ENCODE measurements around the gene PRTFDC1.

The PRTFDC1 gene

DNA sequence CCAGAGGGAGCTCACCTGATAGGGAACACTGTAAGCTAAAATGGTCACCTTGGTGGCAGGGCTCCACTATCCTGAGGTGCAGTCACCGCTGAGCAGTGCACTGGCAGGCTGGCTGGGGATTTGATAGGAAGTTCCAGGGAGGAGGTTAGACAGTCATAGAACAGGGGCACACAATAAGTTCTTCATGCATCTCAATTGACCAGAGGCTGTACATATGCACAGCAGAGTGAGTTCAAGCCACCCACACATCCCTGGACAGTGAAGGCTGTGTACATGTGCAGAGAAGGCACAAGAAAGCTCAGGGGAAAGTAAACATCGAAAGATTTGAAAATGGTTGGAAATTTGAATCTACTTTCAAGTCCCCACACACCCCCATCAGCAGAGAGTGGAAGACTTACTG is 13.9 kb downstream of the PRTFDC1 start:
- TF ChIP-seq, protein P1, sequence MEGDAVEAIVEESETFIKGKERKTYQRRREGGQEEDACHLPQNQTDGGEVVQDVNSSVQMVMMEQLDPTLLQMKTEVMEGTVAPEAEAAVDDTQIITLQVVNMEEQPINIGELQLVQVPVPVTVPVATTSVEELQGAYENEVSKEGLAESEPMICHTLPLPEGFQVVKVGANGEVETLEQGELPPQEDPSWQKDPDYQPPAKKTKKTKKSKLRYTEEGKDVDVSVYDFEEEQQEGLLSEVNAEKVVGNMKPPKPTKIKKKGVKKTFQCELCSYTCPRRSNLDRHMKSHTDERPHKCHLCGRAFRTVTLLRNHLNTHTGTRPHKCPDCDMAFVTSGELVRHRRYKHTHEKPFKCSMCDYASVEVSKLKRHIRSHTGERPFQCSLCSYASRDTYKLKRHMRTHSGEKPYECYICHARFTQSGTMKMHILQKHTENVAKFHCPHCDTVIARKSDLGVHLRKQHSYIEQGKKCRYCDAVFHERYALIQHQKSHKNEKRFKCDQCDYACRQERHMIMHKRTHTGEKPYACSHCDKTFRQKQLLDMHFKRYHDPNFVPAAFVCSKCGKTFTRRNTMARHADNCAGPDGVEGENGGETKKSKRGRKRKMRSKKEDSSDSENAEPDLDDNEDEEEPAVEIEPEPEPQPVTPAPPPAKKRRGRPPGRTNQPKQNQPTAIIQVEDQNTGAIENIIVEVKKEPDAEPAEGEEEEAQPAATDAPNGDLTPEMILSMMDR (conservative IDR thresholded peaks at IDR 0.05) = no peak
- H3K27ac ChIP-seq = no peak overlapping the region

- TF ChIP-seq, protein P1 (conservative IDR thresholded peaks at IDR 0.05) = no peak
- H3K27ac ChIP-seq = no peak overlapping the region
Measured at GRCh38 chr10:24938076-24938475, 14.3 kb downstream of the PRTFDC1 start.

DNA sequence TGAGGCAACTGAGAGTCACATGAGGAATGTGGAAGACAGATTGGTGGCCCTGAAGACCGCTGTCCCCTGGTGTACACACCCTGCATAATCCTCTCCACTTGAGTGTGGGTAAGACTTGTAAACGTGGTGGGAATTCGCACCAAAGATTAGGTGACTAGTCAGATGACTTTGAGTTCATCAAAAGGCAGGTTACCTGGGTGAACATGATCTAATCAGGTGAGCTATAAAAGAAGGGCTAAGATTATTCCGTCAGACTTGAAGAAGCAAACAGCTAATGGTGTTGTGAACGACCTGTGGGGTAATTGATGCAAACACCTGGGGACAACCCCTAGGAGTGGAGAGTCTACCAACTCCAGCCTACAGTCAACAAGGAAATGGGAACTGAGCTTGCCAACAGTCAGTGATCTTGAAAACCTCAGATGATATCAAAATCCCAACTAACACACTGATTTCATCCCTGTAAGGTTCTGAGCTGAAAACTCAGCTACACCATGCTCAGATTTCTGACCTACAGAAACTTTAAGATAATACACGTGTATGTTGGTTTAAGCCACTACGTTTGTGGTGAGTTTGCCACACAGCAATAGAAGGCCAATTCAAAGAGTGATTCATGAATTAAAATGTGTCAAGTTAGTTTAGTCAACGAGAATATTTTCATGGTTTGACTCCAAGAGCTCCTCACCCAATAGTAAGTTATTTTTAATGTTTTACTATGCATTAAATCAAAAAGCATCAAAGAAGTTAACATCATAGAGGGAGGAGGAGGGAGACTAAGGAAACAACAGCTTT is 16.7 kb downstream of the PRTFDC1 start:
- TF ChIP-seq, protein P1 (conservative IDR thresholded peaks at IDR 0.05) = no peak
- H3K27ac ChIP-seq = no peak overlapping the region

DNA sequence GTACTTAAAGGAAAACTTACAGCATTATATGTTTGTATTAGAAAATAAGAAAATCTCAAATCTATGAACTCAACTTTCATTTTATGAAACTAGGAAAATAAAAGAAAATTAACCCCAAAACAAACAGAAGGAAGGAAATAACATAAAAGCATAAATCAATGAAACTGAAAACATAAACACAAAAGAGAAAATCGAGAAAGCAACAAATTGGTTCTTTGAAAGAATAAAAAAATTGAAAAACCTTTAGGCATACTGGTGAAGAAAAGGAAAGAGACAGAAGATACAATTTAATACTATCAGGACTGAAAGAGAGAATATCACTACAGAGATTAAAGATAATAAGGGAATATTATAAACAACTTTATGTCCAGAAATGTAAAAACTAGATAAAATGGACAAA is 21.2 kb downstream of the PRTFDC1 start:
- TF ChIP-seq, protein P1 (conservative IDR thresholded peaks at IDR 0.05) = no peak
- H3K27ac ChIP-seq = no peak overlapping the region

DNA sequence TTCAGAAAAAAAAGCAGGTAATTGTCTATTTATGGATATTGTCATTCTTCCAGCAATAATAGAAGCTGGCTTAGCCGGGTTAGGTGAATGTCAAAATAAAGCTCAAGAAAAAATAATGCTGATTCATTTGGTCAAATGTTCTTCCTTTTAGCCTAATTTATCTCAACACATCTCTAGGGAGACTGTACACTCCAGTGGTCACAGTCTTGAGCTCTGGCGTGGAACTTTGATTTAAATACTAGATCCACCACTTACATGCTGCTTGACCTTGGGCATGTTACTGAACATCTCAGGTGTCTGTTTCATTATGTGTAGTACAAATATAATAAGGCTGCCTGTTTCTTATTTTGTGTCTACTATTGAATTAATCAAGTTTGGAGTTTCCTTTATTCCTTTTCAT is 22.0 kb downstream of the PRTFDC1 start:
- TF ChIP-seq, protein P1 (conservative IDR thresholded peaks at IDR 0.05) = no peak
- no peak overlapping the region for H3K27ac ChIP-seq

DNA sequence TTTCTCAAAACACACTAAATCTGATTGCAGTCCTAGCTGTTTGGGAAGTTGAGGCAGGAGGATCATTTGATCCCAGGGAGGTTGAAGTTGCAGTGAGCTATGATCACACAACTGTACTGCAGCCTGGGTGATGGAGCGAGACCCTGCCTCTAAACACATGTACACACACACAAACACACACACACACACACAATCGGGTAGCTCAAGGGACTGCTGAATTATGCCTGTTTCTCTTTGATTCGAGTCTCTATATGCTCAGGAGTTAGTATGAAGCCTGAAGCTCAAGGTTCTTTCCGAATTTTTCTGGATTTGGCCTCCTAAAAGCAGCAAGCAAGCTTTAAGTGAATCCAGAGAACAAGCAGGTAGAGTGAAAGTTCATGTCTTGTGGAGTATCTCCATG is 22.5 kb downstream of the PRTFDC1 start:
- TF ChIP-seq, protein P1 (conservative IDR thresholded peaks at IDR 0.05) = no peak
- H3K27ac ChIP-seq = no peak overlapping the region

- no peak overlapping the region for H3K27ac ChIP-seq
- TF ChIP-seq, protein P1 (conservative IDR thresholded peaks at IDR 0.05) = no peak
Measured at GRCh38 chr10:24929056-24929544, 23.3 kb downstream of the PRTFDC1 start.
